Mononuclear cell (primary cell): Measurements from ENCODE around the gene IFITM10. TPM values are rescaled to one million over a fixed set of nuclear protein-coding genes. Genes with fewer than 3 reads are reported as not detected.

ENCODE experiments used
- total RNA-seq: library from RNA; depleted of rRNA; stranded (reverse); fragments of >200 nt; gene quantifications from one replicate; pipeline ENCODE4 v1.2.3, GENCODE V29; 2012

IFITM10 gene
- total RNA-seq, 1 donor, result 4.8 TPM

Other genes starting within 250 kb of the IFITM10 start
- gene DUSP8, start 178.3 kb downstream of the IFITM10 start, total RNA-seq, result 12.5 TPM
- not detected for gene KRTAP5-1, start 165.3 kb downstream of the IFITM10 start, total RNA-seq
- not detected for gene KRTAP5-2, start 152.3 kb downstream of the IFITM10 start, total RNA-seq
- gene KRTAP5-3, start 142.1 kb downstream of the IFITM10 start, total RNA-seq, result not detected
- not detected for gene KRTAP5-4, start 128.5 kb downstream of the IFITM10 start, total RNA-seq
- not detected for gene KRTAP5-5, start 120.8 kb downstream of the IFITM10 start, total RNA-seq
- gene KRTAP5-6, start 53.4 kb downstream of the IFITM10 start, total RNA-seq, result not detected
- gene CTSD, start 13.3 kb upstream of the IFITM10 start, total RNA-seq, result 253 TPM
- not detected for gene SYT8, start 84.4 kb upstream of the IFITM10 start, total RNA-seq
- gene TNNI2, start 88.4 kb upstream of the IFITM10 start, total RNA-seq, result 8.6 TPM
- gene LSP1, start 102.5 kb upstream of the IFITM10 start, total RNA-seq, result 357 TPM
- not detected for gene PRR33, start 141.3 kb upstream of the IFITM10 start, total RNA-seq
- gene TNNT3, start 169.1 kb upstream of the IFITM10 start, total RNA-seq, result 5.1 TPM
- 65.4 TPM for gene MRPL23, start 196.7 kb upstream of the IFITM10 start, total RNA-seq
- gene H19, start 247.2 kb upstream of the IFITM10 start, total RNA-seq, result not detected